ENCODE measurements around the gene TRIM67.

Gene TRIM67

GRCh38 chr1:231215681-231216385 lies 54.0 kb downstream of the TRIM67 start:
- H3K4me3 ChIP-seq (ENCODE audit: low read depth, low read length): peak overlapping the region; percentile 27
- no peak for TF ChIP-seq CTCF (IDR thresholded peaks at IDR 0.05; ENCODE audit: low read depth, low read length, missing control alignments)
- DNase-seq (ENCODE audit: low read depth): no peak

GRCh38 chr1:231216498-231216897 lies 54.6 kb downstream of the TRIM67 start:
- no peak overlapping the region for H3K4me3 ChIP-seq (ENCODE audit: low read depth, low read length)
- no peak for TF ChIP-seq CTCF (IDR thresholded peaks at IDR 0.05; ENCODE audit: low read depth, low read length, missing control alignments)
- no peak for DNase-seq (ENCODE audit: low read depth)

- no peak for DNase-seq (ENCODE audit: low read depth)
- no peak overlapping the region for H3K4me3 ChIP-seq (ENCODE audit: low read depth, low read length)
- TF ChIP-seq CTCF (IDR thresholded peaks at IDR 0.05; ENCODE audit: low read depth, low read length, missing control alignments): no peak
Observed at GRCh38 chr1:231217056-231217455, 55.2 kb downstream of the TRIM67 start.

- H3K4me3 ChIP-seq (ENCODE audit: low read depth, low read length): no peak overlapping the region
- DNase-seq (ENCODE audit: low read depth): no peak
- no peak for TF ChIP-seq CTCF (IDR thresholded peaks at IDR 0.05; ENCODE audit: low read depth, low read length, missing control alignments)
Observed at GRCh38 chr1:231218078-231218477, 56.2 kb downstream of the TRIM67 start.

GRCh38 chr1:231219422-231220401 lies 57.9 kb downstream of the TRIM67 start:
- TF ChIP-seq CTCF (IDR thresholded peaks at IDR 0.05; ENCODE audit: low read depth, low read length, missing control alignments): no peak
- DNase-seq (ENCODE audit: low read depth): no peak
- no peak overlapping the region for H3K4me3 ChIP-seq (ENCODE audit: low read depth, low read length)

- no peak for TF ChIP-seq CTCF (IDR thresholded peaks at IDR 0.05; ENCODE audit: low read depth, low read length, missing control alignments)
- no peak overlapping the region for H3K4me3 ChIP-seq (ENCODE audit: low read depth, low read length)
- no peak for DNase-seq (ENCODE audit: low read depth)
Observed at GRCh38 chr1:231220801-231221200, 58.9 kb downstream of the TRIM67 start.
